Measurements from ENCODE around the gene TET3. TPM values are rescaled to one million over a fixed set of nuclear protein-coding genes. Genes with fewer than 3 reads are reported as not detected.

The TET3 gene
- polyA plus RNA-seq: 18.2 and 19.6 TPM in 2 replicates
- 46.0 and 58.6 TPM in 2 replicates for polyA minus RNA-seq

DNA sequence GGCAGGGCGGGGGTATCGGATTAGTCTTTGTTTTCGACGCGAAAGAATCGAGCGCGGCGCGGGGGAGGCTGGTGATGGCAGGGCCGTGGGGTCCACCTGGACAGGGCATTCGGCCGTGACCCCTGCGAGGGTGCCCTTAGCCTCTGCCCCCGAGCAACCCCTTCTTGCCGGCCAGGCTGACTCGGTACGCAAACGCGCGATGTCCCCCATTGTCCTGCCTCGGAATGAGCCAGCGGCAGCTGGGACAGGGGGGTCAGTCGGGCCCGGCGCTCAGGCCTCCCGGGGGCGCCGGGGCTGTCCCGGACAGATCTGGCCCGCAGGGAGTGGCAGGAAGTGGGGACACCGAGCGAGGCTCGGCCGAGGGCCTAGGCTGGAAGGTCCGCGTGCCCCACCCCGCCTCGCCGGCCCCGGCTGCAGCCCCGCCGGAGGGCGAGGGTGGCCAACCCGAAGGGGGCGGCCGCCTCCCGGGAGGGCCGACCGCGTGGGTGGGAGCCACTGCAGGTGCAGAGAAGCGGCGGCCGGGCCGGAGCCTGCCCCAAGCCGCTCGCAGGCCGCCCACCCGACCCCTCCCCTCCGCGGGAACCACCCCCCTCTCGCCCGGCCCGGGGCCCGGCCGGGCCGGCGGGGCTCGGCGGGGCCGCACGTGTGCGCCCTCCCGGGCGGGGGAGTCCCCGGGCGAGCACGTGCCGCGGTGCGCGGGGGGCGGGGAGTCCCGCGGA lies at the start of gene TET3:
TSS of gene TET3 (plus strand) at position 708 of the 719 bp plus-strand sequence. CDS start 1,494 bp downstream, outside the sequence.
- H3K27me3 ChIP-seq (ENCODE audit: insufficient read depth, low read depth, low read length): peaks cover 39% of the 10 kb centered on the region
- TF ChIP-seq EZH2 (IDR thresholded peaks at IDR 0.05; ENCODE audit: borderline replicate concordance, insufficient read depth, low read length, poor library complexity, severe bottlenecking): no peak
- TF ChIP-seq MXI1 (conservative IDR thresholded peaks at IDR 0.05; ENCODE audit: poor library complexity, severe bottlenecking): peak; percentile 87
- no peak within 1 kb of the TSS for H2AFZ ChIP-seq (ENCODE audit: low read depth, low read length)
- H3K9me3 ChIP-seq (ENCODE audit: low read length): no peaks in the 10 kb centered on the region
- peak within 1 kb of the TSS; percentile 90 for H3K4me3 ChIP-seq (ENCODE audit: low read length)
- no peaks in the 10 kb centered on the region for H3K9me2 ChIP-seq (ENCODE audit: insufficient read depth, low read length)
- H3K9ac ChIP-seq (ENCODE audit: low read length): peak within 1 kb of the TSS; percentile 87
- no peaks in the 10 kb centered on the region for H4K20me1 ChIP-seq (ENCODE audit: insufficient read depth)
- no peaks in the 10 kb centered on the region for H3K36me3 ChIP-seq (ENCODE audit: insufficient read depth, low read length)
- no peaks in the 10 kb centered on the region for H3F3A ChIP-seq (ENCODE audit: insufficient read depth, low read length, poor library complexity, severe bottlenecking)
- H3K4me2 ChIP-seq (ENCODE audit: low read length): peak within 1 kb of the TSS; percentile 97
- H3K79me2 ChIP-seq (replicated peaks; ENCODE audit: insufficient read depth, low read length): peaks cover 40% of the 10 kb centered on the region
- peak within 1 kb of the TSS; percentile 42 for H3K27ac ChIP-seq (ENCODE audit: low read length)

DNA sequence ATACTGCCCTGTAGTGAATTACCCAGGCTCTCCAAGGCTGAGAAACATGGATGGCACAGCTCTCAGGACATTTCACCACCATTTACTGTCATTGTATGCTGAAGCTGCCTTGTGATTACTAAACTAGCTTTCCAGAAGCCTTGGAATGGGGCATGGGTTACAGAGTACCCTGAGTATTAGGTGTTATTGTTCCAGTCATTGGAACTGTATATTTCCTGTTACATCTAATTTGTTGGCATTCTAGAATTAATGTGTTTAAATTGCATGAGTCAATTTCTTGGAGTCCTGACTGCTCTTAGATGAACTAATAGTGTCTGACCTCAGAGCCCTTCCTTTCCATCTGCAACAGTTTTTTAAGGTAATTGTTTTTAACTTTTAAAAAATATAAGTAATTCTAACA lies 49.1 kb upstream of the TET3 start:
- Histone ChIP-seq H3K4me3 (ENCODE audit: low read length) (no peak overlapping the region), H3K9me2 (ENCODE audit: insufficient read depth, low read length) (no peaks in the 10 kb centered on the region), H4K20me1 (ENCODE audit: insufficient read depth) (no peaks in the 10 kb centered on the region), H3F3A (ENCODE audit: insufficient read depth, low read length, poor library complexity, severe bottlenecking) (no peaks in the 10 kb centered on the region), H3K4me2 (ENCODE audit: low read length) (no peak overlapping the region), H3K27ac (ENCODE audit: low read length) (no peak overlapping the region), H3K36me3 (ENCODE audit: insufficient read depth, low read length) (no peaks in the 10 kb centered on the region), H3K27me3 (ENCODE audit: insufficient read depth, low read depth, low read length) (no peaks in the 10 kb centered on the region), H3K9me3 (ENCODE audit: low read length) (no peaks in the 10 kb centered on the region), H3K9ac (ENCODE audit: low read length) (no peak overlapping the region), H2AFZ (ENCODE audit: low read depth, low read length) (no peak overlapping the region), H3K79me2 (replicated peaks; ENCODE audit: insufficient read depth, low read length) (peaks cover 59% of the 10 kb centered on the region)
- TF ChIP-seq, protein P1, sequence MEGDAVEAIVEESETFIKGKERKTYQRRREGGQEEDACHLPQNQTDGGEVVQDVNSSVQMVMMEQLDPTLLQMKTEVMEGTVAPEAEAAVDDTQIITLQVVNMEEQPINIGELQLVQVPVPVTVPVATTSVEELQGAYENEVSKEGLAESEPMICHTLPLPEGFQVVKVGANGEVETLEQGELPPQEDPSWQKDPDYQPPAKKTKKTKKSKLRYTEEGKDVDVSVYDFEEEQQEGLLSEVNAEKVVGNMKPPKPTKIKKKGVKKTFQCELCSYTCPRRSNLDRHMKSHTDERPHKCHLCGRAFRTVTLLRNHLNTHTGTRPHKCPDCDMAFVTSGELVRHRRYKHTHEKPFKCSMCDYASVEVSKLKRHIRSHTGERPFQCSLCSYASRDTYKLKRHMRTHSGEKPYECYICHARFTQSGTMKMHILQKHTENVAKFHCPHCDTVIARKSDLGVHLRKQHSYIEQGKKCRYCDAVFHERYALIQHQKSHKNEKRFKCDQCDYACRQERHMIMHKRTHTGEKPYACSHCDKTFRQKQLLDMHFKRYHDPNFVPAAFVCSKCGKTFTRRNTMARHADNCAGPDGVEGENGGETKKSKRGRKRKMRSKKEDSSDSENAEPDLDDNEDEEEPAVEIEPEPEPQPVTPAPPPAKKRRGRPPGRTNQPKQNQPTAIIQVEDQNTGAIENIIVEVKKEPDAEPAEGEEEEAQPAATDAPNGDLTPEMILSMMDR (IDR thresholded peaks at IDR 0.05; ENCODE audit: poor library complexity, severe bottlenecking): no peak
- TF ChIP-seq SMC3 (conservative IDR thresholded peaks at IDR 0.05; ENCODE audit: poor library complexity): no peak
- no peak for TF ChIP-seq EP300 (conservative IDR thresholded peaks at IDR 0.05; ENCODE audit: poor library complexity, severe bottlenecking)
- TF ChIP-seq EZH2 (IDR thresholded peaks at IDR 0.05; ENCODE audit: borderline replicate concordance, insufficient read depth, low read length, poor library complexity, severe bottlenecking): no peak
- no peak for TF ChIP-seq POLR2AphosphoS5 (IDR thresholded peaks at IDR 0.05)
- TF ChIP-seq TAF1 (IDR thresholded peaks at IDR 0.05; ENCODE audit: low read depth): no peak
- no peak for TF ChIP-seq MXI1 (conservative IDR thresholded peaks at IDR 0.05; ENCODE audit: poor library complexity, severe bottlenecking)
- TF ChIP-seq, protein P2, sequence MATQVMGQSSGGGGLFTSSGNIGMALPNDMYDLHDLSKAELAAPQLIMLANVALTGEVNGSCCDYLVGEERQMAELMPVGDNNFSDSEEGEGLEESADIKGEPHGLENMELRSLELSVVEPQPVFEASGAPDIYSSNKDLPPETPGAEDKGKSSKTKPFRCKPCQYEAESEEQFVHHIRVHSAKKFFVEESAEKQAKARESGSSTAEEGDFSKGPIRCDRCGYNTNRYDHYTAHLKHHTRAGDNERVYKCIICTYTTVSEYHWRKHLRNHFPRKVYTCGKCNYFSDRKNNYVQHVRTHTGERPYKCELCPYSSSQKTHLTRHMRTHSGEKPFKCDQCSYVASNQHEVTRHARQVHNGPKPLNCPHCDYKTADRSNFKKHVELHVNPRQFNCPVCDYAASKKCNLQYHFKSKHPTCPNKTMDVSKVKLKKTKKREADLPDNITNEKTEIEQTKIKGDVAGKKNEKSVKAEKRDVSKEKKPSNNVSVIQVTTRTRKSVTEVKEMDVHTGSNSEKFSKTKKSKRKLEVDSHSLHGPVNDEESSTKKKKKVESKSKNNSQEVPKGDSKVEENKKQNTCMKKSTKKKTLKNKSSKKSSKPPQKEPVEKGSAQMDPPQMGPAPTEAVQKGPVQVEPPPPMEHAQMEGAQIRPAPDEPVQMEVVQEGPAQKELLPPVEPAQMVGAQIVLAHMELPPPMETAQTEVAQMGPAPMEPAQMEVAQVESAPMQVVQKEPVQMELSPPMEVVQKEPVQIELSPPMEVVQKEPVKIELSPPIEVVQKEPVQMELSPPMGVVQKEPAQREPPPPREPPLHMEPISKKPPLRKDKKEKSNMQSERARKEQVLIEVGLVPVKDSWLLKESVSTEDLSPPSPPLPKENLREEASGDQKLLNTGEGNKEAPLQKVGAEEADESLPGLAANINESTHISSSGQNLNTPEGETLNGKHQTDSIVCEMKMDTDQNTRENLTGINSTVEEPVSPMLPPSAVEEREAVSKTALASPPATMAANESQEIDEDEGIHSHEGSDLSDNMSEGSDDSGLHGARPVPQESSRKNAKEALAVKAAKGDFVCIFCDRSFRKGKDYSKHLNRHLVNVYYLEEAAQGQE (IDR thresholded peaks at IDR 0.05; ENCODE audit: borderline replicate concordance): no peak
- no peak for TF ChIP-seq RAD21 (conservative IDR thresholded peaks at IDR 0.05)
